Activated naive CD8-positive, alpha-beta T cell treated with anti-CD3 and anti-CD28 coated beads, Interleukin-2, amount 50 U/mL, for 16 hours (primary cell): ENCODE data around the gene TPST1.
"Not testable (repeated sequence)": the region's sequence is repeated elsewhere in the genome, so short reads cannot be mapped to it uniquely, and the experiment has no call there.

Source experiments
- DNase-seq: peaks from one replicate; pipeline ENCODE4 v3.0.0-alpha.2; 2020; ENCODE audit warnings: low read depth, low spot score

Gene TPST1

DNA sequence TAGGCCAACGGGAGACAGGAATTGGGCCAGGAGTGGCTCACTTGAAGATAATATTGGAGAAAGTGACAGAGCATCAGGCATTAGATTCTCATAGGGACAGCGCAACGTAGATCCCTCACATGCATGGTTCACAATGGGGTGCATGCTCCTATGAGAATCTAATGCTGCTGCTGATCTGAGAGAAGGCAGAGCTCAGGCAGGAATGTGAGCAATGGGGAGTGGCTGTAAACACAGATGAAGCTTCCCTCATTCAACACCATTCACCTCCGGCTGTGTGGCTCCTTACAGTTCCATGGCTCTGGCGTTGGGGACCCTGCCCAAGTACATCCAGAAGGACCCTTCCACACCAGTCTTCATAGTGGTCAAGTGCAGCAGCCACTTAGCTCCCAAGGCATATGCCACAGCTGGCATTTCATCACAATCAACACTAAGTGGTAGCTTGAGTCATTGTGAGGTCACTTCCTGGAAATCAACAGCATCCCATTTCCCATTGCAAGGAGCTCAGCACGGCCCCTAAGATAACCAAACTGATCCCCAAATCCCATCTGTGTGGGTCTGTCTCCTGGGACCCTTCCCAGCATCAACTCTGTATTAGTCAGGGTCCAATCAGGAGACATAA lies 174.5 kb downstream of the TPST1 start:
- DNase-seq, result no peak

DNA sequence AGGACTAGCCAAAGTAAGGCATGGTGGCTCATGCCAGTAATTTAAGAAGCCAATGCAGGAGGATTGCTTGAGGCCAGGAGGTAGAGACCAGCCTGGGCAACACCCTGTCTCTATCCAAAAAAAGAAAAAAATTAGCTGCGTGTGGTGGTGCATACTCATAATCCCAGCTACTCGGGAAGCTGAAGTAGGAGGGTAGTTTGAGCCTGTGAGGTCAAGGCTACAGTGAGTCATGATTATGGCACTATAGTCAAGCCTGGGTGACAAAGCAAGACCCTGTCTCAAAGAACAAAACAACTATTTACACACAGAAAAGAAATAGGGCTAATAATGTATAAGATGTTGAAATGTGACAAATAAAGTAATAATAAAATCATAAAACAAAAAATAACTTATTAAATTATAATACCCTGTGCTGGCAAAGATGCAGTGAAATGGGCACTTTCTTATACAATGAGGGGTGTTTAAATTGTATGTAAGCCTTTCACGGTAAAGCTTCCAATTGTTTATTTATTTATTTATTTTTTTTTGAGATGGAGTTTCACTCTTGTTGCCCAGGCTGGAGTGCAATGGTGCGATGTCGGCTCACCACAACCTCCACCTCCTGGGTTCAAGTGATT lies 175.2 kb downstream of the TPST1 start:
- DNase-seq, result no peak

DNA sequence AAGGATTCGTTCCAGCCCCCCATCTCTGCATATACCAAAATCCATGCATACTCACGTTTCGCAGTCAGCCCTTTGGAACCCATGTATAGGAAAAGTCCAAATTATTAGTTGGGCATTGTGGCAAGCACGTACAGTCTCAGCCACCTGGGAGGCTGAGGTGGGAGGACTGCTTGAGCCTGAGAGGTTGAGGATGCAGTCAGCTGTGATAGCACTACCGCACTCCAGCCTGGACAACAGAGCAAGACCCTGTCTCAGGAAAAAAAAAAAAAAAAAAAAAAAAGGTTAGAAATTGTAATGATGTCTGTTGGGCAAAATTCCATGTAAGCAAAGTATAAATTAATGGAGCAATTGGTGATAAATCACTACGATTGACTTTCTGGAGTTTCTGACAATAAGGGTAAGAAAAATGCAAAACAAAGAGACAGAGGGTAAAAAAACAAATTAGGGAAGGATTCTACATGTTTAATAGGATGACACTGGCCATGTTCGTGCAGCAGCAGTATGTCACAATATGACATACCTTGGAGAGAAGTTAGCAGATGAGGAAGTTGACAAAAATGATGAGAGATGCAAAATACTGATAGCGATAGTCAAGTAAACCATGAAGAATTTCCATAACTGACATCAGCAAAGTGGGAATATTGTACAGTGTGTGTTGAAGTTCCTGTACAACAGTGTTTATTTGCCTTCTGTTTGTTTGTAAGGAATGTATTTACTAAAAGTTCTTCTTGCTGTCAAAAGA lies 177.2 kb downstream of the TPST1 start:
- DNase-seq, result not testable (repeated sequence)

DNA sequence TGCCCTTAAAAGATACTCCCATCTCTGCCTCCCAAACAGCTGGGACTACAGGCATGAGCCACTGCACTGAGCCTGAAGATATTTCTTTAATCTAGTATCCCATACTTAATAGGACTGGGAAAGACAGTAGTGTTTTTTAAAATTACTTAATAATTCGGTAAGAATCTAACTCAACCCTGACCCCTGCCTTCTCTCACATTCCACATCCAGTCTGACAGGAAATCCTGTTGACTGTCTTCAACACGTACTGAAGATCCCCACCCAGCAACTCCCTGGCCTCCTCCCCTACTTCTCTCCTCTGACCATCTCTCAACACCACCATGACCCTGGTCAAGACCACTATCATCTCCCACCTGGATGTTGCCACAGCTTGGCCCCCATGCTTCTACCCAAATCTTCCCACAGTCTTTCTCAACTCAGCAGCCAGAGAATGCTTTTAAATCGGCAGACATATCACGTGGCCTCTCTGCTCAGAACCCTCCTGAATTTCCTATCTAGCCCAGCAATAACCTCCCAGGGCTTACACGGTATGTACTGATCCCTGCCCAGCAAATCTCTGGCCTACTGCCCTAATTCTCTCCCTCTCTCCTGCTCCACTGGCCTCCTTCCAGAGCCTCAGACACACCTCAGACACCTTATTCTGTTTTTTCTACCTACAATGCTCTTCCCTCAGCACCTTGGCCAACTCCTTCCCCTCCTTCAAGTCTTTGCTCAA lies 180.2 kb downstream of the TPST1 start:
- DNase-seq, result not testable (repeated sequence)

DNA sequence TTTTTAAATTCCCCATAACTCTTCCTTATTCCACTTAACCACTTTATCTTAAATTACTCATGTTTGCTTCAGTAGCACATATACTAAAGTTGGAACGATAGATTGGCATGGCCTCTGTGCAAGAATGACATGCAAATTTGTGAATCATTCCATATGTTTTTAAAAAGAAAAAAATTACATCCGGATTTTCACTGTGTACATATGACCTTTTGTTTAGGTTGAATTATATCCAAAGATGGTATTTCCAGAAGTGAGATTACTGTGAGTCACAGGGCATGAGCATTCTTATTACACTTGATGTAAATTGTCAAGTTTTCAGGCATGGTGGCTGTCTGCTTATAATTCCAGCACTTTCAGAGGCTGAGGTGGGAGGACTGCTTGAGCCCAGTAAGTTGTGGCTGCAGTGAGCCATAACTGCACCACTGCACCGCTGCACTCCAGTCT lies 190.0 kb downstream of the TPST1 start:
- not testable (repeated sequence) for DNase-seq

DNA sequence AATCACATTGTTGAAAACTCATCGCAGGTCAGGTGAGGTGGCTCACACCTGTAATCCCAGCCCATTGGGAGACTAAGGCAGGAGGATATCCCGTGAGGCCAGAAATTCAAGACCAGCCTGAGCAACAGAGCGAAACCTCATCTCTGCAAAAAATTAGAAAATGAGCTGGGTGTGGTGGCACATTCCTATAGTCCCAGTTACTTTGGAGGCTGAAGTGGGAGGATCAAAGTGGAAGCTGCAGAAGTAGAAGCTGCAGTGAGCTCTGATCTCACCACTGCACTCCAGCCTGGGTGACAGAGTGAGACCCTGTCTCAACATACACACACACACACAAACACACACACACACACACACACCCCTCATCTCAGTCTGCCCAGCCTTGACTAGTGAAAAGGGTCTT lies 190.9 kb downstream of the TPST1 start:
- not testable (repeated sequence) for DNase-seq

DNA sequence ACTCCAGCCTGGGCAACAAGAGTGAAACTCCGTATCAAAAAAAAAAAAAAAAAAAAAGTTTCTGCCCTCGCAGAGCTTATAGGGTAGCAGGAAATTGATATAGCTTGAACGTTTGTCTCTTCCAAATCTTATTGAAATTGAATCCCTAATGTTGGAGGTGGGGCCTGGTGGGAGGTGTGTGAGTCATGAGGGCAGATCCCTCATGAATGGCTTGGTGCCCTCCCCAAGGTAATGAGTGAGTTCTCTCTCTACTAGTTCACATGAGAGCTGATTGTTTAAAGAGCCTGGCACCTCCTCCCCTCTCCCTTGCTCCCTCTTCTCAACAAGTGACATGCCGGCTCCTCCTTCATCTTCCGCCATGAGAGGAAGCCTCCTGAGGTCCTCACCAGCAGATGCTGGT lies 193.7 kb downstream of the TPST1 start:
- DNase-seq, result not testable (repeated sequence)

DNA sequence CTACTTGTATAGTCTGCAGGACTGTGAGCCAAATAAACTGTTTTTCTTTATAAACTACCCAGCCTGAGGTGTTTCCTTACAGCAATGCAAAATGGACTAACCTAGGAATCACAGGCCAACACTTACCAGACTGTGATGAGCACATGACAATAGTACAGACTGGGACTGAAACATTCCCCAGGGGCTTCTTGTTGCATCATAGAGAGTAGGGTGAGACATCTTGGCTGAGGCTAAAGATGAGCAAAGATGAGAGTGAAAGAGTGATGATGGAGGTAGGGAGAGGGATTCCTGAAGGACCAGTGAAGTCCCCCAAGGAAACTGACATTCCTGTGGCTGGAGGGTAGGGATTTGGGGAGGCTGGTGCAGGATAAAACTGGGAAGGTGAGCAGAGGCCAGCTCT lies 194.4 kb downstream of the TPST1 start:
- no peak for DNase-seq

DNA sequence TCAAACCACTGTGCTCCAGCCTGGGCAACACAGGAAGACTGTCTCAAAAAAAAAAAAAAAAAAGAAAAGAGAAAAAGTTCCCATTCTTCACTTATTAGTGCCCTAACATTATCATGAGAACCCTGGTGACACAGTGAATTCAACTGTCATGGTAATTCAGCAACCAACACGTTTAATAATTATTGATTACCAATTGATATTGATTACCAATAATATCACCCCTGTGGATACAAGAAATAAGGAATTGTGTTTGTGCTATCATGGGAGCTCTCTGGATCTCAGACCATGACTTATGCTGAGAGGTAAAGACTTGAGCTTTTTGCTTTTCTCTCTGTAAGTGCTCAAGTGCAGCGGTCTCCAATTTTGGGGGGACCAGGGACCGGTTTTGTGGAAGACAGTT lies 195.3 kb downstream of the TPST1 start:
- no peak for DNase-seq

DNA sequence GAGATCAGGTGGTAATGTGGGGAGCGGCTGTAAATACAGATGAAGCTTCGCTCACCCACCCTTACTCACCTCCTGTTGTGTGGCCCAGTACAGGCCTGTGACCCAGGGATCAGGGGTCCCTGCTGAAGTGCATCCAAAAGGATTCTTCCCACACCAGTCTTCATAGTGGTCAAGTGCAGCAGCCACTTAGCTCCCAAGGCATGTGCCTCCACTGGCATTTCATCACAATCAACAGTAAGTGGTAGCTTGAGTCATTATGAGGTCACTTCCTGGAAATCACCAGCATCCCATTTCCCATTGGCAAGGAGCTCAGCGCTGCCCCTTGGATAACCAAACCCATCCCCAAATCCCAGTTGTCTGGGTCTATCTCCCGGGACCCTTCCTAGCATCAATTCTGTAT lies 196.0 kb downstream of the TPST1 start:
- not testable (repeated sequence) for DNase-seq

DNA sequence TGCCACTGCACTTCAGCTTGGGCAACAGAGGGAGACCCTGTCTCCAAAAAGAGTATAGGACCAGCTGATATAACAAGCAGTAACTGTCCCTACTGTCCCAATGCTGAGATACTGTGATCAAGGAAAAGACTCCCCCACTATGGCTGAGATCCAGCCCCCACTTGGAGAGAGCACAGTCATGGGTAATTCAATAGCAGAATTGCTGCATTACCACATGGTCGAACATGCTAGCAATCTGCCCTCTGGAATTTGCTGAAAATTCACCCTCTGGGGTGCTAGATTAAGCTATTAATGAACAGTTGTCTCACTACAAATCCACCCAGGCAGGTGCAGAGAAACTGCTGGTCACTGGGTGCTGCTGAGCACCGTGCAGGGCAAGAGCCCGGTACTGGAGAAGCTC lies 196.8 kb downstream of the TPST1 start:
- not testable (repeated sequence) for DNase-seq

DNA sequence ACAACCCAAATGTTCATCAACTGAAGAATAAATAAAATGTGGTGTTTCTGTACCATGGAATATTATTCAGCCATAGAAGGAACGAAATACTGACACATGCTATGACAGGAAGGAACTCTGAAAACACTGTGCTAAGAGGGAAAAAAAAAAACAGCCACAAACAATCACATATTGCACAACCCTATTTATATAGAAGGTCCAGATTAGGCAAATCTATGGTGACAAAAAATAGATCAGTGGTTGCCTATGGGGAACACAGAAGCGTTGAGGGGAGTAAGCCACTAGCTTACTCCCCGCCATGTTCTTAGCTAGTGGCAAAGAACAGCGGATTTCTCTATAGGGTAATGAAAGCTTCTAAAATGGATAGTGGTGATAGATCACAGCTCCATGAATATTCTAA lies 198.4 kb downstream of the TPST1 start:
- DNase-seq, result no peak

DNA sequence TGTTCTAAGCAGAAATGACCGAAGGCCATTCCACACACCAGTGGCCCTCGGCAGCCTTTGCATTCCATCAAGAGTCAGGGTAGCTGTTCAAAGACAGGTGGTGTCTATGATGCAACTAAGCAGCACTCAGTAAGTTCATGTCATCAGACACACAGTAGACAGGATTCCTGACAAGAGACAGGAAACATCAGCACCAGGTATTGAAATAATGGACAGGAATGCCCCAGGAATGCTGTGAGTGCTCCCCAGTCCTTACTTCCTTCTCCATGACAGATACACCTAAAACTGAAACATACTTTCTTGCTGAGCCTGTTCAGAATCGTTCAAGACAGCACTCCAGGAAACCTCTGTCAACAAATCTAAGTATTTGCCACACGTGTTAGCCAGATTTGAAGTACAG lies 204.4 kb downstream of the TPST1 start:
- no peak for DNase-seq
